Endothelial cell of umbilical vein (primary cell): ENCODE measurements around the gene CDYL. TPM values are rescaled to one million over a fixed set of nuclear protein-coding genes. Genes with fewer than 3 reads are reported as not detected.

Experiments used
- BruUV-seq: library from RNA; stranded (reverse); fragments of 400-500 nt; replicated peaks from 2 replicates; lab custom pipeline; 2021; lab: Mats Ljungman, UMichigan
- CTCF ChIA-PET: fragments of 300-600, 350-600 bp; sonication (Branson Sonifier 250); formaldehyde crosslinking; loops from one replicate; lab custom pipeline; 2021; ENCODE audit warnings: antibody characterized with exemption, inconsistent platforms; lab: Charles Lee
- POLR2A ChIA-PET: fragments of 300-600, 350-600 bp; sonication (Branson Sonifier 250); formaldehyde crosslinking; loops from one replicate; lab custom pipeline; 2021; ENCODE audit warnings: antibody characterized with exemption, inconsistent platforms; lab: Charles Lee
- DNase-seq: peaks from one replicate; pipeline ENCODE4 v3.0.0-alpha.2; 2011; ENCODE audit warnings: low read depth, low spot score
- FAIRE-seq: peaks from 2 replicates; lab custom pipeline; 2011; peaks lifted over from hg19 to GRCh38; lab: Jason Lieb, UNC
- H2AFZ ChIP-seq: 2 replicates; pipeline ENCODE4 v1.6.0; 2012; ENCODE audit warnings: low read depth, low read length, control low read depth, inconsistent platforms
- H3K27ac ChIP-seq: 2 replicates; pipeline ENCODE4 v1.5.1; 2011; ENCODE audit warnings: low read depth, mild to moderate bottlenecking, control low read depth, low read length, moderate library complexity; ENCODE audit not compliant: insufficient read depth
- H3K27me3 ChIP-seq, 2 experiments: 2 replicates each; pipeline versions ENCODE4 v1.6.0 to v1.6.1; 2011; ENCODE audit warnings: low read length in 2 of 2, mixed read lengths in 1 of 2; ENCODE audit not compliant: control insufficient read depth in 2 of 2, insufficient read depth in 2 of 2
- H3K36me3 ChIP-seq, 2 experiments: 2 replicates in 1 of 2; 3 replicates in 1 of 2; pipeline ENCODE4 v1.5.1; 2011; ENCODE audit warnings: low read length in 2 of 2, mild to moderate bottlenecking in 1 of 2, moderate library complexity in 1 of 2; ENCODE audit not compliant: control insufficient read depth in 2 of 2, insufficient read depth in 2 of 2; ENCODE audit errors: extremely low read depth in 1 of 2
- H3K4me1 ChIP-seq: 3 replicates; pipeline ENCODE4 v1.5.1; 2011; ENCODE audit warnings: mild to moderate bottlenecking, low read length; ENCODE audit not compliant: control insufficient read depth, insufficient read depth; ENCODE audit errors: extremely low read depth
- H3K4me2 ChIP-seq: 2 replicates; pipeline ENCODE4 v1.6.1; 2011; ENCODE audit warnings: low read length, control low read depth, mixed read lengths; ENCODE audit not compliant: insufficient read depth
- H3K4me3 ChIP-seq, 3 experiments: fragments of 200-600 bp in 1 of 3; sonication (generic), shearing (Covaris generic) in 1 of 3; replicated peaks in 1 of 3; 2 replicates each; pipeline ENCODE4 v1.5.1; 2011 to 2016; ENCODE audit warnings: control low read depth in 3 of 3, low read length in 3 of 3, mild to moderate bottlenecking in 2 of 3, inconsistent platforms in 1 of 3, low read depth in 1 of 3, moderate library complexity in 1 of 3; ENCODE audit not compliant: insufficient read depth in 1 of 3
- H3K79me2 ChIP-seq: 2 replicates; pipeline ENCODE4 v1.6.0; 2012; ENCODE audit warnings: low read length, inconsistent platforms; ENCODE audit not compliant: control insufficient read depth, insufficient read depth
- H3K9ac ChIP-seq: replicated peaks from 2 replicates; pipeline ENCODE3; 2011; ENCODE audit warnings: low read length, control low read depth; ENCODE audit not compliant: insufficient read depth; ENCODE audit errors: extremely low read depth
- H3K9me1 ChIP-seq: replicated peaks from 3 replicates; pipeline ENCODE4 v1.6.0; 2011; ENCODE audit warnings: mild to moderate bottlenecking, low read length; ENCODE audit not compliant: control insufficient read depth, insufficient read depth; ENCODE audit errors: extremely low read depth
- H3K9me3 ChIP-seq: replicated peaks from 2 replicates; pipeline ENCODE4 v1.5.1; 2012; ENCODE audit warnings: low read length, inconsistent platforms; ENCODE audit not compliant: control insufficient read depth, insufficient read depth
- H4K20me1 ChIP-seq: replicated peaks from 2 replicates; pipeline ENCODE3; 2011; ENCODE audit warnings: mild to moderate bottlenecking, low read length; ENCODE audit not compliant: control insufficient read depth, insufficient read depth; ENCODE audit errors: extremely low read depth
- EZH2 ChIP-seq: IDR thresholded peaks from 2 replicates; pipeline ENCODE4 v1.6.1; 2012; ENCODE audit warnings: borderline replicate concordance, low read depth, mild to moderate bottlenecking, moderate library complexity, low read length, inconsistent platforms; ENCODE audit not compliant: severe bottlenecking
- FOS ChIP-seq: IDR thresholded peaks from 2 replicates; pipeline ENCODE4 v1.6.1; 2011; ENCODE audit warnings: mild to moderate bottlenecking, low read length, moderate library complexity, borderline replicate concordance; ENCODE audit not compliant: insufficient read depth
- GATA2 ChIP-seq: IDR thresholded peaks from 2 replicates; pipeline ENCODE4 v1.7.0; 2011; ENCODE audit warnings: low read depth, mild to moderate bottlenecking, moderate library complexity, mixed read lengths, low read length; ENCODE audit not compliant: insufficient read length, insufficient read depth
- MAX ChIP-seq: IDR thresholded peaks from 2 replicates; pipeline ENCODE4 v1.6.1; 2011; ENCODE audit not compliant: insufficient read depth, insufficient read length
- MYC ChIP-seq: IDR thresholded peaks from one replicate; pipeline ENCODE4 v1.6.1; 2011; ENCODE audit warnings: mild to moderate bottlenecking, low read depth, low read length
- POLR2AphosphoS5 ChIP-seq: IDR thresholded peaks from 2 replicates; pipeline ENCODE4 v1.6.1; 2012; ENCODE audit warnings: low read depth, mild to moderate bottlenecking, control low read depth, low read length, moderate library complexity; ENCODE audit not compliant: insufficient read depth
- dilution Hi-C: fragments of 300-500 bp; cut with MboI; formaldehyde crosslinking; loops from one replicate; pipeline ENCODE4 v1.15.0; 2019; ENCODE audit warnings: low sequenced_read_pairs; ENCODE audit not compliant: extremely low pct_ligation_motif_present
- intact Hi-C: fragments of 100-400 bp; cut with micrococcal nuclease; formaldehyde crosslinking; loops from one replicate; pipeline ENCODE4 v1.10.0; 2022
- polyA plus RNA-seq, 4 experiments: library from polyadenylated mRNA; depleted of rRNA in 3 of 4; stranded (reverse) in 3 of 4; unstranded in 1 of 4; fragments of >200 nt; gene quantifications; 2 replicates each; pipeline versions ENCODE4 v1.2.1 to v1.2.3, GENCODE V29; 2011 to 2012; ENCODE audit warnings: missing spikeins in 1 of 4
- total RNA-seq: library from RNA; stranded (reverse); gene quantifications from 2 replicates; pipeline ENCODE4 v1.2.3, GENCODE V29; 2021

The CDYL gene
- total and polyA plus RNA-seq, 2 donors (not counting 3 experiments of a cell fraction or from before 2014, with no cell fraction given) = 10.2 to 35.6 TPM

- CTCF ChIA-PET = no interaction called here
- TF ChIP-seq POLR2AphosphoS5 (no peak), FOS (no peak), MAX (no peak), GATA2 (no peak), MYC (no peak), EZH2 (no peak)
- FAIRE-seq = no peak
Observed at GRCh38 chr6:4808396-4808795, 32.2 kb downstream of the CDYL start.

More at GRCh38 chr6:4808396-4808795, 32.2 kb downstream of the CDYL start:
- H2AFZ ChIP-seq = no peak overlapping the region
- H3K27me3 ChIP-seq = no peaks in the 10 kb centered on the region
- H3K9me1 ChIP-seq = no peaks in the 10 kb centered on the region
- DNase-seq = no peak
- dilution Hi-C loops (no loop called here), intact Hi-C loops (no loop called here)
- no TSS peak for BruUV-seq
- no peak overlapping the region for H3K4me2 ChIP-seq
- H3K4me1 ChIP-seq = peaks cover 33% of the 10 kb centered on the region
- POLR2A ChIA-PET = no interaction called here
- H3K9ac ChIP-seq = no peak overlapping the region
- no peak overlapping the region for H3K27ac ChIP-seq
- H3K79me2 ChIP-seq = peaks cover 62% of the 10 kb centered on the region
- H3K4me3 ChIP-seq = no peak overlapping the region
- no peaks in the 10 kb centered on the region for H4K20me1 ChIP-seq
- no peaks in the 10 kb centered on the region for H3K9me3 ChIP-seq
- no peaks in the 10 kb centered on the region for H3K36me3 ChIP-seq
